Measurements from ENCODE around the gene BID. TPM values are rescaled to one million over a fixed set of nuclear protein-coding genes. Genes with fewer than 3 reads are reported as not detected.
A peak's percentile ranks its signal among the peaks of the same experiment; 100 is the strongest.

BID gene
- total RNA-seq, 1 donor from 2014 or later = 10.4 TPM

GRCh38 chr22:17754233-17754925, 19.9 kb downstream of the BID start:
- no peaks in the 10 kb centered on the region for H3K27me3 ChIP-seq (ENCODE audit: control insufficient read depth in 3 of 3, insufficient read depth in 3 of 3, low read length in 3 of 3)
- no peak overlapping the region for H3K9ac ChIP-seq (ENCODE audit: low read depth in 1 of 3, low read length in 3 of 3)
- no peaks in the 10 kb centered on the region for H3K9me3 ChIP-seq (ENCODE audit: control insufficient read depth in 3 of 3, low read length in 3 of 3)
- no peaks in the 10 kb centered on the region for H3K36me3 ChIP-seq (ENCODE audit: control insufficient read depth in 3 of 3, insufficient read depth in 3 of 3, low read length in 3 of 3)
- no peaks in the 10 kb centered on the region for H3K4me1 ChIP-seq (ENCODE audit: control insufficient read depth in 3 of 3, insufficient read depth in 3 of 3, low read length in 3 of 3)
- H3K4me3 ChIP-seq (ENCODE audit: low read length in 3 of 3) = no peak overlapping the region
- no peak overlapping the region for H3K27ac ChIP-seq (ENCODE audit: low read depth, low read length)

- Histone ChIP-seq H3K27ac (ENCODE audit: low read depth, low read length) (no peak overlapping the region), H3K36me3 (ENCODE audit: control insufficient read depth in 3 of 3, insufficient read depth in 3 of 3, low read length in 3 of 3) (no peaks in the 10 kb centered on the region), H3K9ac (ENCODE audit: low read depth in 1 of 3, low read length in 3 of 3) (no peak overlapping the region), H3K27me3 (ENCODE audit: control insufficient read depth in 3 of 3, insufficient read depth in 3 of 3, low read length in 3 of 3) (no peaks in the 10 kb centered on the region), H3K9me3 (ENCODE audit: control insufficient read depth in 3 of 3, low read length in 3 of 3) (no peaks in the 10 kb centered on the region), H3K4me1 (ENCODE audit: control insufficient read depth in 3 of 3, insufficient read depth in 3 of 3, low read length in 3 of 3) (no peaks in the 10 kb centered on the region), H3K4me3 (ENCODE audit: low read length in 3 of 3) (no peak overlapping the region)
Measured at GRCh38 chr22:17753401-17753989, 20.8 kb downstream of the BID start.

GRCh38 chr22:17751596-17751995, 22.7 kb downstream of the BID start:
- Histone ChIP-seq H3K4me3 (ENCODE audit: low read length in 3 of 3) (no peak overlapping the region), H3K4me1 (ENCODE audit: control insufficient read depth in 3 of 3, insufficient read depth in 3 of 3, low read length in 3 of 3) (no peaks in the 10 kb centered on the region), H3K36me3 (ENCODE audit: control insufficient read depth in 3 of 3, insufficient read depth in 3 of 3, low read length in 3 of 3) (no peaks in the 10 kb centered on the region), H3K27me3 (ENCODE audit: control insufficient read depth in 3 of 3, insufficient read depth in 3 of 3, low read length in 3 of 3) (no peaks in the 10 kb centered on the region), H3K9me3 (ENCODE audit: control insufficient read depth in 3 of 3, low read length in 3 of 3) (no peaks in the 10 kb centered on the region), H3K9ac (ENCODE audit: low read depth in 1 of 3, low read length in 3 of 3) (no peak overlapping the region), H3K27ac (ENCODE audit: low read depth, low read length) (no peak overlapping the region)

- Histone ChIP-seq H3K27ac (ENCODE audit: low read depth, low read length) (no peak overlapping the region), H3K4me3 (ENCODE audit: low read length in 3 of 3) (no peak overlapping the region), H3K9me3 (ENCODE audit: control insufficient read depth in 3 of 3, low read length in 3 of 3) (no peaks in the 10 kb centered on the region), H3K4me1 (ENCODE audit: control insufficient read depth in 3 of 3, insufficient read depth in 3 of 3, low read length in 3 of 3) (peaks cover 0 to under 1% (median 0%) of the 10 kb centered on the region in 3 donors), H3K9ac (ENCODE audit: low read depth in 1 of 3, low read length in 3 of 3) (no peak overlapping the region), H3K36me3 (ENCODE audit: control insufficient read depth in 3 of 3, insufficient read depth in 3 of 3, low read length in 3 of 3) (no peaks in the 10 kb centered on the region), H3K27me3 (ENCODE audit: control insufficient read depth in 3 of 3, insufficient read depth in 3 of 3, low read length in 3 of 3) (no peaks in the 10 kb centered on the region)
Measured at GRCh38 chr22:17749605-17750395, 24.5 kb downstream of the BID start.

- no peaks in the 10 kb centered on the region for H3K9me3 ChIP-seq (ENCODE audit: control insufficient read depth in 3 of 3, low read length in 3 of 3)
- no peak overlapping the region for H3K9ac ChIP-seq (ENCODE audit: low read depth in 1 of 3, low read length in 3 of 3)
- H3K27me3 ChIP-seq (ENCODE audit: control insufficient read depth in 3 of 3, insufficient read depth in 3 of 3, low read length in 3 of 3) = no peaks in the 10 kb centered on the region
- H3K4me3 ChIP-seq (ENCODE audit: low read length in 3 of 3) = no peak overlapping the region
- H3K27ac ChIP-seq (ENCODE audit: low read depth, low read length) = no peak overlapping the region
- H3K4me1 ChIP-seq (ENCODE audit: control insufficient read depth in 3 of 3, insufficient read depth in 3 of 3, low read length in 3 of 3) = peaks cover 9 to 10% (median 10%) of the 10 kb centered on the region in 3 donors
- no peaks in the 10 kb centered on the region for H3K36me3 ChIP-seq (ENCODE audit: control insufficient read depth in 3 of 3, insufficient read depth in 3 of 3, low read length in 3 of 3)
Measured at GRCh38 chr22:17748555-17749353, 25.5 kb downstream of the BID start.

GRCh38 chr22:17746916-17747315, 27.4 kb downstream of the BID start:
- Histone ChIP-seq H3K27me3 (ENCODE audit: control insufficient read depth in 3 of 3, insufficient read depth in 3 of 3, low read length in 3 of 3) (no peaks in the 10 kb centered on the region), H3K4me1 (ENCODE audit: control insufficient read depth in 3 of 3, insufficient read depth in 3 of 3, low read length in 3 of 3) (peaks cover 11 to 21% (median 18%) of the 10 kb centered on the region in 3 donors), H3K36me3 (ENCODE audit: control insufficient read depth in 3 of 3, insufficient read depth in 3 of 3, low read length in 3 of 3) (no peaks in the 10 kb centered on the region), H3K9me3 (ENCODE audit: control insufficient read depth in 3 of 3, low read length in 3 of 3) (no peaks in the 10 kb centered on the region), H3K9ac (ENCODE audit: low read depth in 1 of 3, low read length in 3 of 3) (no peak overlapping the region), H3K27ac (ENCODE audit: low read depth, low read length) (no peak overlapping the region), H3K4me3 (ENCODE audit: low read length in 3 of 3) (no peak overlapping the region)

- no peak overlapping the region for H3K4me3 ChIP-seq (ENCODE audit: low read length in 3 of 3)
- H3K27ac ChIP-seq (ENCODE audit: low read depth, low read length) = no peak overlapping the region
- no peaks in the 10 kb centered on the region for H3K9me3 ChIP-seq (ENCODE audit: control insufficient read depth in 3 of 3, low read length in 3 of 3)
- peaks cover 11 to 21% (median 18%) of the 10 kb centered on the region in 3 donors for H3K4me1 ChIP-seq (ENCODE audit: control insufficient read depth in 3 of 3, insufficient read depth in 3 of 3, low read length in 3 of 3)
- no peaks in the 10 kb centered on the region for H3K27me3 ChIP-seq (ENCODE audit: control insufficient read depth in 3 of 3, insufficient read depth in 3 of 3, low read length in 3 of 3)
- H3K9ac ChIP-seq (ENCODE audit: low read depth in 1 of 3, low read length in 3 of 3) = peak overlapping the region in 1 of 3 donors; percentile 43
- H3K36me3 ChIP-seq (ENCODE audit: control insufficient read depth in 3 of 3, insufficient read depth in 3 of 3, low read length in 3 of 3) = no peaks in the 10 kb centered on the region
Measured at GRCh38 chr22:17744430-17744829, 29.8 kb downstream of the BID start.

GRCh38 chr22:17743661-17744411, 30.4 kb downstream of the BID start:
- Histone ChIP-seq H3K4me3 (ENCODE audit: low read length in 3 of 3) (no peak overlapping the region), H3K27ac (ENCODE audit: low read depth, low read length) (no peak overlapping the region), H3K27me3 (ENCODE audit: control insufficient read depth in 3 of 3, insufficient read depth in 3 of 3, low read length in 3 of 3) (no peaks in the 10 kb centered on the region), H3K4me1 (ENCODE audit: control insufficient read depth in 3 of 3, insufficient read depth in 3 of 3, low read length in 3 of 3) (peaks cover 11 to 26% (median 18%) of the 10 kb centered on the region in 3 donors), H3K9ac (ENCODE audit: low read depth in 1 of 3, low read length in 3 of 3) (peak overlapping the region in 2 of 3 donors; percentile 43 to 45), H3K36me3 (ENCODE audit: control insufficient read depth in 3 of 3, insufficient read depth in 3 of 3, low read length in 3 of 3) (no peaks in the 10 kb centered on the region), H3K9me3 (ENCODE audit: control insufficient read depth in 3 of 3, low read length in 3 of 3) (no peaks in the 10 kb centered on the region)

GRCh38 chr22:17742527-17742902, 31.8 kb downstream of the BID start:
- Histone ChIP-seq H3K9me3 (ENCODE audit: control insufficient read depth in 3 of 3, low read length in 3 of 3) (no peaks in the 10 kb centered on the region), H3K9ac (ENCODE audit: low read depth in 1 of 3, low read length in 3 of 3) (peak overlapping the region in 1 of 3 donors; percentile 33), H3K27me3 (ENCODE audit: control insufficient read depth in 3 of 3, insufficient read depth in 3 of 3, low read length in 3 of 3) (no peaks in the 10 kb centered on the region), H3K36me3 (ENCODE audit: control insufficient read depth in 3 of 3, insufficient read depth in 3 of 3, low read length in 3 of 3) (peaks cover 0 to 4% (median 0%) of the 10 kb centered on the region in 3 donors), H3K27ac (ENCODE audit: low read depth, low read length) (no peak overlapping the region), H3K4me3 (ENCODE audit: low read length in 3 of 3) (no peak overlapping the region), H3K4me1 (ENCODE audit: control insufficient read depth in 3 of 3, insufficient read depth in 3 of 3, low read length in 3 of 3) (peaks cover 11 to 29% (median 18%) of the 10 kb centered on the region in 3 donors)

Data from skeletal muscle tissue (tissue), 4 donors.